SU-DHL-6 (cell line): Measurements from ENCODE around the gene ARHGEF37.
"Not testable (repeated sequence)": the region's sequence is repeated elsewhere in the genome, so short reads cannot be mapped to it uniquely, and the experiment has no call there.

Source experiments
- H2AFZ ChIP-seq: fragments of 200-600 bp; sonication (generic); 2 replicates; pipeline ENCODE4 v1.6.1; 2014; ENCODE audit warnings: low read depth, mild to moderate bottlenecking, moderate library complexity, mixed read lengths, antibody characterized with exemption, low read length; ENCODE audit not compliant: severe bottlenecking
- H3F3A ChIP-seq: fragments of 200-600 bp; shearing (Covaris generic); 2 replicates; pipeline ENCODE4 v1.6.0; 2016; ENCODE audit warnings: antibody characterized with exemption, mild to moderate bottlenecking; ENCODE audit not compliant: insufficient read depth
- H3K27ac ChIP-seq: fragments of 200-600 bp; sonication (generic); 2 replicates; pipeline ENCODE4 v1.5.1; 2016; ENCODE audit warnings: low read depth, mild to moderate bottlenecking, low read length, moderate library complexity, mixed read lengths
- H3K27me3 ChIP-seq: fragments of 200-600 bp; sonication (generic), shearing (Covaris generic); 2 replicates; pipeline ENCODE4 v1.6.0; 2014; ENCODE audit warnings: mild to moderate bottlenecking, low read length
- H3K36me3 ChIP-seq: fragments of 200-600 bp; sonication (generic); 2 replicates; pipeline ENCODE4 v1.6.1; 2014; ENCODE audit warnings: mild to moderate bottlenecking, low read length, mixed read lengths
- H3K4me2 ChIP-seq: fragments of 300-600, 200-600 bp; shearing (Covaris generic), sonication (generic); 2 replicates; pipeline ENCODE4 v1.6.0; 2014; ENCODE audit warnings: low read length, low read depth, mild to moderate bottlenecking; ENCODE audit not compliant: poor library complexity, severe bottlenecking
- H3K4me3 ChIP-seq: fragments of 200-600 bp; sonication (generic); 2 replicates; pipeline ENCODE4 v1.5.1; 2014; ENCODE audit warnings: antibody characterized with exemption, low read length, mild to moderate bottlenecking, mixed read lengths; ENCODE audit not compliant: insufficient read depth, poor library complexity, severe bottlenecking
- H3K79me2 ChIP-seq: fragments of 200-600 bp; sonication (generic); 2 replicates; pipeline ENCODE4 v1.6.1; 2014; ENCODE audit warnings: mild to moderate bottlenecking, low read length, moderate library complexity; ENCODE audit not compliant: insufficient read depth
- H3K9ac ChIP-seq: fragments of 200-600 bp; sonication (generic); 2 replicates; pipeline ENCODE4 v1.7.0; 2014; ENCODE audit warnings: mild to moderate bottlenecking, low read length
- H3K9me2 ChIP-seq: fragments of 200-600 bp; sonication (generic); replicated peaks from 2 replicates; pipeline ENCODE4 v1.6.1; 2014; ENCODE audit warnings: low read length; ENCODE audit not compliant: insufficient read depth
- H3K9me3 ChIP-seq: fragments of 200-600 bp; sonication (generic); 2 replicates; pipeline ENCODE4 v1.6.1; 2014; ENCODE audit warnings: low read length, mixed read lengths; ENCODE audit not compliant: insufficient read depth
- H4K20me1 ChIP-seq: fragments of 200-600 bp; sonication (generic); 2 replicates; pipeline ENCODE4 v1.6.1; 2014; ENCODE audit warnings: low read depth, mild to moderate bottlenecking, antibody characterized with exemption, low read length, moderate library complexity, mixed read lengths
- CTCF ChIP-seq: fragments of 200-600 bp; sonication (generic); IDR thresholded peaks from one replicate; pipeline ENCODE4 v1.5.1; 2017; ENCODE audit warnings: antibody characterized with exemption, mild to moderate bottlenecking, low read length, moderate library complexity; ENCODE audit not compliant: insufficient read depth, poor library complexity, severe bottlenecking
- EZH2phosphoT487 ChIP-seq: fragments of 200-600 bp; sonication (generic), shearing (Covaris generic); conservative IDR thresholded peaks from 2 replicates; pipeline ENCODE4 v1.6.1; 2018; ENCODE audit warnings: mild to moderate bottlenecking, antibody characterized with exemption, low read length, moderate library complexity, mixed read lengths

Gene ARHGEF37

DNA sequence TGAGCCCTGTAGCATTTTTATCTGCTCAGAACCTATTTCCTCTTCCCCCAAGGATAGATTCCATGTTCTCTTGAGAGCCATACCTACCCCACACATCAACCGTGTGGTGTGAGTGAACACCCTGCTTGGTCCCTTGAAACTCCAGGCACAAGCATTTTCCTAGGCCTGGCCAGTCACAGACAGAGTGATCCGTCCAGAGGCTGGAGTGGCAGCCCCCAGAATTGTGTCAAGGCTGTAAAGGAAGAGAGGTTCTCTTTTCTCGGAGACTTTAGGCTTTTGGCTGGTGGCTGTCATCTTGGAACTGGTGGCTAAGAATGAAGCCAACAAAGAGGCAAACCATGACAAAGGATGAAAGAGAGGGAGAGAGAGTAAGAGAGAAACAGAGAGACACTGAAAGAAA lies 66.0 kb downstream of the ARHGEF37 start:
- no peak overlapping the region for H3K9ac ChIP-seq
- no peaks in the 10 kb centered on the region for H3K27me3 ChIP-seq
- H3K79me2 ChIP-seq = no peaks in the 10 kb centered on the region
- no peaks in the 10 kb centered on the region for H4K20me1 ChIP-seq
- TF ChIP-seq EZH2phosphoT487 (no peak), CTCF (no peak)
- no peak overlapping the region for H3K4me2 ChIP-seq
- H3K36me3 ChIP-seq = no peaks in the 10 kb centered on the region
- no peak overlapping the region for H3K4me3 ChIP-seq
- H3K9me2 ChIP-seq = no peaks in the 10 kb centered on the region
- no peak overlapping the region for H2AFZ ChIP-seq
- 0 out of 2 replicates have a peak, but pooled peaks cover 4% of the 10 kb centered on the region for H3F3A ChIP-seq
- H3K27ac ChIP-seq = no peak overlapping the region
- H3K9me3 ChIP-seq = no peaks in the 10 kb centered on the region

DNA sequence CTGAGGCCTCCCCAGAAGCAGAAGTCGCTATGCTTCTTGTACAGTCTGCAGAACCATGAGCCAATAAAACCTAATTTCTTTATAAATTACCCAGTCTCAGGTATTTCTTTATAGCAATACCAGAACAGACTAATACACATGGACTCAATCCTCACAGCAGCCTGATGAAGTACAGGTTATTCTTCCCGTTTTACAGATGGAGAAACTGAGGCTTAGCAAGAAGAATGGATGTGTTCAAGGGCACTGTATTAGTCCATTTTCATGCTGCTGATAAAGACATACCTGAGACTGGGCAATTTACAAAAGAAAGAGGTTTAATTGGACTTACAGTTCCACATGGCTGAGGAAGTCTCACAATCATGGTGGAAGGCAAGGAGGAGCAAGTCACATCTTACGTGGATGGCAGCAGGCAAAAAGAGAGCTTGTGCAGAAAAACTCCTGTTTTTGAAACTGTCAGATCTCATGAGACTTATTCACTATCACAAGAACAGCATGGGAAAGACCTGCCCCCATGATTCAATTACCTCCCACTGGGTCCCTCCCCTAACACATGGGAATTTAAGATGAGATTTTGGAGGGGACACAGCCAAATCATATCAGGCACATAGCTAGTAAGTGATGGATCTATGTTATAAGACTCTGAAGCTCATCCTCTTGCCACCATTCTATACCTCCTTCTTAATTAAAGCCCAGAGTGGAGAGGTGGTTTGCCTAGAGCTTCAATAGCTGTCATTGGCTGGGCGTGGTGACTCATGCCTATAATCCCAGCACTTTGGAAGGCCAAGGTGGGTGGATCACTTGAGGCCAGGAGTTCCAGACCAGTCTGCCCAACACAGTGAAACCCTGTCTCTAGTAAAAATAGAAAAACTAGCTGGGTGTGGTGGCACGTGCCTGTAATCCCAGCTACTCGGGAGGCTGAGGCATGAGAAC lies 67.4 kb downstream of the ARHGEF37 start:
- H3K9me2 ChIP-seq, H3K36me3 ChIP-seq, H3K9ac ChIP-seq, H3K27ac ChIP-seq, H3F3A ChIP-seq, H3K4me2 ChIP-seq, H4K20me1 ChIP-seq, H2AFZ ChIP-seq, H3K27me3 ChIP-seq, H3K79me2 ChIP-seq, H3K9me3 ChIP-seq, H3K4me3 ChIP-seq: not testable (repeated sequence)

DNA sequence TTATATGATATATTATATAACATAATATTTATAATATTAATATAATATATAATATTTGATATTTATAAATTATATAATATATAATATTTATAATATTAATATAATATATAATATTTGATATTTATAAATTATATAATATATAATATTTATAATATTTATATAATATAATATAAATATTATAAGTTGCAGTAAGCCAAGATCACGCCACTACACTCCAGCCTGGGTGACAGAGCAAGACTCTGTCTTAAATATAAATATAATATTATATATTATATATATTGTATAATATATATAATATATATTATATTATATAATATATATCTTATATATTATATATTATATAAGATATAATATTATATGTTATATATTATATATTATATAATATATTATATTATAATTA lies 68.4 kb downstream of the ARHGEF37 start:
- not testable (repeated sequence) for H3K9ac ChIP-seq, H2AFZ ChIP-seq, H3K79me2 ChIP-seq, H3K36me3 ChIP-seq, H3K4me2 ChIP-seq, H3F3A ChIP-seq, H3K27me3 ChIP-seq, H3K9me2 ChIP-seq, H3K9me3 ChIP-seq, H4K20me1 ChIP-seq, H3K4me3 ChIP-seq, H3K27ac ChIP-seq

- Histone ChIP-seq H3K27ac (no peak overlapping the region), H3K9me2 (no peaks in the 10 kb centered on the region), H3K27me3 (no peaks in the 10 kb centered on the region), H3K9me3 (no peaks in the 10 kb centered on the region), H3F3A (peaks cover 7% of the 10 kb centered on the region; the same call in 1 of the 2 replicates), H2AFZ (no peak overlapping the region), H3K36me3 (no peaks in the 10 kb centered on the region), H3K4me2 (no peak overlapping the region), H3K4me3 (no peak overlapping the region), H3K9ac (no peak overlapping the region), H4K20me1 (no peaks in the 10 kb centered on the region), H3K79me2 (no peaks in the 10 kb centered on the region)
- TF ChIP-seq EZH2phosphoT487 = no peak
- no peak for TF ChIP-seq CTCF
Measured at GRCh38 chr5:149651686-149652085, 70.4 kb downstream of the ARHGEF37 start.
